Measurements from ENCODE around the gene NFKBIZ.
"Not testable (repeated sequence)": the region's sequence is repeated elsewhere in the genome, so short reads cannot be mapped to it uniquely, and the experiment has no call there.

The NFKBIZ gene

GRCh38 chr3:101876142-101876541, 26.8 kb downstream of the NFKBIZ start:
- DNase-seq (ENCODE audit: low spot score) = no peak

GRCh38 chr3:101878589-101878988, 29.3 kb downstream of the NFKBIZ start:
- DNase-seq (ENCODE audit: low spot score) = no peak

- DNase-seq (ENCODE audit: low spot score) = no peak
Measured at GRCh38 chr3:101879102-101879501, 29.8 kb downstream of the NFKBIZ start.

- DNase-seq (ENCODE audit: low spot score) = no peak
Measured at GRCh38 chr3:101879623-101880284, 30.4 kb downstream of the NFKBIZ start.

- no peak for DNase-seq (ENCODE audit: low spot score)
Measured at GRCh38 chr3:101884776-101885175, 35.5 kb downstream of the NFKBIZ start.

GRCh38 chr3:101885584-101885983, 36.3 kb downstream of the NFKBIZ start:
- DNase-seq (ENCODE audit: low spot score) = not testable (repeated sequence)

- DNase-seq (ENCODE audit: low spot score) = no peak
Measured at GRCh38 chr3:101886626-101887025, 37.3 kb downstream of the NFKBIZ start.

GRCh38 chr3:101888653-101889052, 39.3 kb downstream of the NFKBIZ start:
- DNase-seq (ENCODE audit: low spot score) = no peak

- no peak for DNase-seq (ENCODE audit: low spot score)
Measured at GRCh38 chr3:101890716-101891115, 41.4 kb downstream of the NFKBIZ start.

GRCh38 chr3:101892648-101893047, 43.3 kb downstream of the NFKBIZ start:
- no peak for DNase-seq (ENCODE audit: low spot score)

GRCh38 chr3:101896083-101896757, 46.9 kb downstream of the NFKBIZ start:
- DNase-seq (ENCODE audit: low spot score) = no peak

GRCh38 chr3:101897013-101897412, 47.7 kb downstream of the NFKBIZ start:
- no peak for DNase-seq (ENCODE audit: low spot score)

GRCh38 chr3:101898039-101898438, 48.7 kb downstream of the NFKBIZ start:
- DNase-seq (ENCODE audit: low spot score) = no peak

- DNase-seq (ENCODE audit: low spot score) = no peak
Measured at GRCh38 chr3:101898752-101899169, 49.4 kb downstream of the NFKBIZ start.

- no peak for DNase-seq (ENCODE audit: low spot score)
Measured at GRCh38 chr3:101900316-101900715, 51.0 kb downstream of the NFKBIZ start.

GRCh38 chr3:101900736-101901135, 51.4 kb downstream of the NFKBIZ start:
- DNase-seq (ENCODE audit: low spot score) = no peak

- no peak for DNase-seq (ENCODE audit: low spot score)
Measured at GRCh38 chr3:101902041-101902440, 52.7 kb downstream of the NFKBIZ start.

GRCh38 chr3:101903451-101903871, 54.1 kb downstream of the NFKBIZ start:
- DNase-seq (ENCODE audit: low spot score) = no peak

- DNase-seq (ENCODE audit: low spot score) = not testable (repeated sequence)
Measured at GRCh38 chr3:101905573-101905972, 56.3 kb downstream of the NFKBIZ start.
